Measurements from ENCODE around the gene CDH24. TPM values are rescaled to one million over a fixed set of nuclear protein-coding genes. Genes with fewer than 3 reads are reported as not detected.

Gene CDH24
- total RNA-seq, 1 experiment from 2014 or later, result 7.9 TPM

DNA sequence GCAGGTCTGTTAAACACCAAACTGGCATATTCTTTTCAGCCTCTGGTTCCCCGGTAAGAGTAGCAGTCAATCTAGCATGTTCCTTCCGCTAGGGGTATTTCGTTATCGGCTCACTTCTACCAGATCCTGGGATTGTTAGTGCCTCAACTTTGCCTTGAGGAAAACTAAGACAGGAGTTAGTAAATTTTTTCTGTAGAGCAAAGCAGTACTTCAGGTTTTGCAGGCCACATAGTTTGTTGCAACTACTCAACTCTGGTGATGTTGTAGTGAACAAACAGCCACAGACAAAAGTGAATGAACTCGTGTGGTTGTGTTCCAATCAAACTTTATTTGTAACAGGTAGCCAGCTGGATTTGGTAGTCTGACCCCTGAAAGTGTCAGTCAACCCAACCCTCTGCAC lies 6.3 kb upstream of the CDH24 start:
- Mint-ChIP-seq H3K27ac (ENCODE audit: unreplicated experiment) (peak overlapping the region; percentile 75), H3K4me3 (ENCODE audit: unreplicated experiment) (no peak overlapping the region), H3K27me3 (ENCODE audit: insufficient read depth, unreplicated experiment) (no peaks in the 10 kb centered on the region), H3K36me3 (ENCODE audit: insufficient read depth, unreplicated experiment) (peaks cover 99% of the 10 kb centered on the region), H3K4me1 (ENCODE audit: low read depth, unreplicated experiment) (peaks cover 15% of the 10 kb centered on the region), H3K9me3 (ENCODE audit: unreplicated experiment) (no peaks in the 10 kb centered on the region)
- Histone ChIP-seq H3K27me3 (replicated peaks; ENCODE audit: control insufficient read depth, insufficient read depth, low read length) (no peaks in the 10 kb centered on the region), H3K36me3 (ENCODE audit: control insufficient read depth, insufficient read depth, low read length) (peaks cover 14% of the 10 kb centered on the region), H3K4me1 (peaks cover 16% of the 10 kb centered on the region), H3K4me3 (ENCODE audit: low read depth, low read length) (no peak overlapping the region), H3K9me3 (no peaks in the 10 kb centered on the region)
- intact Hi-C loops (cut with micrococcal nuclease; ENCODE audit: unreplicated experiment), result no loop called here
- DNase-seq, result no peak
- TF ChIP-seq, protein P1, sequence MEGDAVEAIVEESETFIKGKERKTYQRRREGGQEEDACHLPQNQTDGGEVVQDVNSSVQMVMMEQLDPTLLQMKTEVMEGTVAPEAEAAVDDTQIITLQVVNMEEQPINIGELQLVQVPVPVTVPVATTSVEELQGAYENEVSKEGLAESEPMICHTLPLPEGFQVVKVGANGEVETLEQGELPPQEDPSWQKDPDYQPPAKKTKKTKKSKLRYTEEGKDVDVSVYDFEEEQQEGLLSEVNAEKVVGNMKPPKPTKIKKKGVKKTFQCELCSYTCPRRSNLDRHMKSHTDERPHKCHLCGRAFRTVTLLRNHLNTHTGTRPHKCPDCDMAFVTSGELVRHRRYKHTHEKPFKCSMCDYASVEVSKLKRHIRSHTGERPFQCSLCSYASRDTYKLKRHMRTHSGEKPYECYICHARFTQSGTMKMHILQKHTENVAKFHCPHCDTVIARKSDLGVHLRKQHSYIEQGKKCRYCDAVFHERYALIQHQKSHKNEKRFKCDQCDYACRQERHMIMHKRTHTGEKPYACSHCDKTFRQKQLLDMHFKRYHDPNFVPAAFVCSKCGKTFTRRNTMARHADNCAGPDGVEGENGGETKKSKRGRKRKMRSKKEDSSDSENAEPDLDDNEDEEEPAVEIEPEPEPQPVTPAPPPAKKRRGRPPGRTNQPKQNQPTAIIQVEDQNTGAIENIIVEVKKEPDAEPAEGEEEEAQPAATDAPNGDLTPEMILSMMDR (IDR thresholded peaks at IDR 0.05; ENCODE audit: insufficient read depth in 1 of 2, low read depth in 1 of 2, low read length in 1 of 2, severe bottlenecking in 1 of 2, unreplicated experiment in 1 of 2), result no peak
- ChIA-PET CTCF (interaction anchor here (1.7 kb wide), 1 partner anchor 31 kb away, joined by 3 read pairs; the partner anchor contains the start of genes ACIN1 and C14orf119), POLR2A (no interaction called here)
- BruUV-seq (replicated peaks), result no TSS peak

DNA sequence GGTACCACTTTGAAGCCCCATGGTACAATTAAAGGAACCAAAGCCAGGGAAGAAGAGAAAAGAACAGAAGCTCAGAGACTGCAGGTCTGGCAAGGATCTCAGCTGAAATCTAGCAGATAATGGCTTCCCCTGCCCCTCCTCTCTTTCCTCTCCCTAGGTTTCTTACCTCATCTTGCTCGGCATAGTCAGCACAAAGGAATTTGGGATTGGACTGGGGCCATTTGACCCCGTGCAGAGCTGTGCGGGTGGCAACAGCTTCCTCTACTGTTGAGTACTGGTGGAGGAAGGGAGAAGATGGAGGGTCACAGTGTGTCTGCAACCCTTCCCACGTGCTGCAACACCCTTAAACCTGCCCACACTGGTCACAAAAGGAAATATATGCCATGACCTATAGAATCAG lies 4.7 kb upstream of the CDH24 start:
- H3K36me3 Mint-ChIP-seq (ENCODE audit: insufficient read depth, unreplicated experiment), result peaks cover 96% of the 10 kb centered on the region
- TF ChIP-seq, protein P1 (IDR thresholded peaks at IDR 0.05; ENCODE audit: insufficient read depth in 1 of 2, low read depth in 1 of 2, low read length in 1 of 2, severe bottlenecking in 1 of 2, unreplicated experiment in 1 of 2), result no peak
- H3K4me3 ChIP-seq (ENCODE audit: low read depth, low read length), result no peak overlapping the region
- no peaks in the 10 kb centered on the region for H3K27me3 Mint-ChIP-seq (ENCODE audit: insufficient read depth, unreplicated experiment)
- peaks cover 16% of the 10 kb centered on the region for H3K4me1 ChIP-seq
- no TSS peak for BruUV-seq (replicated peaks)
- no peaks in the 10 kb centered on the region for H3K9me3 ChIP-seq
- H3K4me1 Mint-ChIP-seq (ENCODE audit: low read depth, unreplicated experiment), result peaks cover 17% of the 10 kb centered on the region
- POLR2A ChIA-PET, result interaction anchor here (1.4 kb wide), 1 partner anchor 33 kb away, joined by 10 read pairs; the partner anchor contains the start of genes ACIN1 and C14orf119
- no peaks in the 10 kb centered on the region for H3K27me3 ChIP-seq (replicated peaks; ENCODE audit: control insufficient read depth, insufficient read depth, low read length)
- CTCF ChIA-PET, result interaction anchor here (0.5 to 1.7 kb wide), 10 partner anchors 9 to 127 kb away, joined by 3 to 15 read pairs (median 4); partner anchors contain the start of genes ACIN1 and C14orf119
- no peaks in the 10 kb centered on the region for H3K9me3 Mint-ChIP-seq (ENCODE audit: unreplicated experiment)
- H3K36me3 ChIP-seq (ENCODE audit: control insufficient read depth, insufficient read depth, low read length), result peaks cover 7% of the 10 kb centered on the region
- no peak overlapping the region for H3K27ac Mint-ChIP-seq (ENCODE audit: unreplicated experiment)
- intact Hi-C loops (cut with micrococcal nuclease; ENCODE audit: unreplicated experiment), result no loop called here
- no peak overlapping the region for H3K4me3 Mint-ChIP-seq (ENCODE audit: unreplicated experiment)
- DNase-seq, result peak; percentile 54 to 64

DNA sequence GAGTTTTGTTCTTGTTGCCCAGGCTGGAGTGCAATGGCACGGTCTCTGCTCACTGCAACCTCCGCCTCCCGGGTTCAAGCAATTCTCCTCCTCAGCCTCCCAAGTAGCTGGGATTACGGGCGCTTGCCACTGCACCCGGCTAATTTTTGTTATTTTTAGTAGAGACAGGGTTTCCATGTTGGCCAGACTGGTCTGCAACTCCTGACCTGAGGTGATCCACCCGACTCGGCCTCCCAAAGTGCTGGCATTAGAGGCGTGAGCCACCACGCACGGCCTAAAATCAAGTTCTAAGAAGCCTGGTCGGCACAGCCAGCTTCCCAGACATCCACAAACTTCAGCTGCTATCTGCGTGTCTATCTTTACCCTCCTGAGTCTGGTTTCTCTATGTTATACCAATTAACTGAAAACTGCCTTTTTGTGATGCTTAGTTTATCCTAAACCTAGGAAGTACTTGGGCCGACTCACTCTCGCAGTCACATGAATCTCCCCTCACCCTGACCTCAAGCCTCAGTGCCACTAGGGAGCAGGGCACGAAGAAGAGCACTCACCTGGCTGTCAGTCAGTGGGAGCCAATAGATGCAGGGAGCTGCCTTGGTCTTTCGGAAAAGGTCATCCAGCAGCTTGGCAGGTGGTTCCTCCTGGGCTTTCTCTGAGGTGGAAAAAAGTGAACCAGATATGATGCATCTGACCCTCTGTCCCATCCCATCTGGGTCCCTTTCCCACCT lies 3.4 kb upstream of the CDH24 start:
- ChIA-PET CTCF (interaction anchor here (1.0 to 4.2 kb wide), 5 partner anchors 8 to 74 kb away, joined by 3 to 57 read pairs (median 8); partner anchors contain the start of genes ACIN1 and C14orf119), POLR2A (no interaction called here)
- TF ChIP-seq, protein P1 (IDR thresholded peaks at IDR 0.05; ENCODE audit: insufficient read depth in 1 of 2, low read depth in 1 of 2, low read length in 1 of 2, severe bottlenecking in 1 of 2, unreplicated experiment in 1 of 2), result no peak
- Histone ChIP-seq H3K9me3 (no peaks in the 10 kb centered on the region), H3K27me3 (replicated peaks; ENCODE audit: control insufficient read depth, insufficient read depth, low read length) (no peaks in the 10 kb centered on the region), H3K4me1 (peaks cover 23% of the 10 kb centered on the region), H3K4me3 (ENCODE audit: low read depth, low read length) (no peak overlapping the region), H3K36me3 (ENCODE audit: control insufficient read depth, insufficient read depth, low read length) (peaks cover 7% of the 10 kb centered on the region)
- Mint-ChIP-seq H3K36me3 (ENCODE audit: insufficient read depth, unreplicated experiment) (peaks cover 88% of the 10 kb centered on the region), H3K4me3 (ENCODE audit: unreplicated experiment) (no peak overlapping the region), H3K4me1 (ENCODE audit: low read depth, unreplicated experiment) (peaks cover 30% of the 10 kb centered on the region), H3K9me3 (ENCODE audit: unreplicated experiment) (no peaks in the 10 kb centered on the region), H3K27me3 (ENCODE audit: insufficient read depth, unreplicated experiment) (no peaks in the 10 kb centered on the region), H3K27ac (ENCODE audit: unreplicated experiment) (no peak overlapping the region)
- intact Hi-C loops (cut with micrococcal nuclease; ENCODE audit: unreplicated experiment), result no loop called here
- no TSS peak for BruUV-seq (replicated peaks)
- DNase-seq, result no peak
